Endodermal cell (in vitro differentiated cells): ENCODE results near the gene ELMO1. TPM values are rescaled to one million over a fixed set of nuclear protein-coding genes. Genes with fewer than 3 reads are reported as not detected.

Source experiments
- DNase-seq: peaks from one replicate; pipeline ENCODE4 v3.0.0-alpha.2; 2017
- H3K27ac ChIP-seq: 2 replicates; pipeline ENCODE4 v1.5.1; 2013; ENCODE audit warnings: mild to moderate bottlenecking, low read depth, low read length, moderate library complexity
- H3K27me3 ChIP-seq: 2 replicates; pipeline ENCODE4 v1.6.1; 2013; ENCODE audit warnings: mild to moderate bottlenecking, low read length, moderate library complexity; ENCODE audit not compliant: insufficient read depth, control insufficient read depth, poor library complexity, severe bottlenecking
- H3K36me3 ChIP-seq: 2 replicates; pipeline ENCODE4 v1.7.0; 2013; ENCODE audit warnings: mild to moderate bottlenecking, low read length, moderate library complexity; ENCODE audit not compliant: control insufficient read depth, insufficient read depth
- H3K4me1 ChIP-seq: one replicate; pipeline ENCODE4 v1.7.0; 2013; ENCODE audit warnings: low read length; ENCODE audit not compliant: control insufficient read depth, insufficient read depth
- H3K4me3 ChIP-seq: 2 replicates; pipeline ENCODE4 v1.5.1; 2013; ENCODE audit warnings: mild to moderate bottlenecking, low read length, moderate library complexity
- H3K9ac ChIP-seq: 2 replicates; pipeline ENCODE4 v1.6.1; 2013; ENCODE audit warnings: mild to moderate bottlenecking, low read length, moderate library complexity; ENCODE audit not compliant: poor library complexity, severe bottlenecking; ENCODE audit errors: extremely low read depth
- H3K9me3 ChIP-seq: 2 replicates; pipeline ENCODE4 v1.6.1; 2013; ENCODE audit warnings: mild to moderate bottlenecking, low read length, moderate library complexity; ENCODE audit not compliant: control insufficient read depth
- H3K27ac Mint-ChIP-seq: 2 replicates; pipeline ENCODE4 v1.8.0; 2020; ENCODE audit warnings: mixed read lengths
- H3K27me3 Mint-ChIP-seq: 2 replicates; pipeline ENCODE4 v1.8.0; 2021; ENCODE audit warnings: mild to moderate bottlenecking, mixed read lengths; ENCODE audit not compliant: insufficient read depth
- H3K36me3 Mint-ChIP-seq: 2 replicates; pipeline ENCODE4 v1.8.0; 2020; ENCODE audit warnings: low read depth, mixed read lengths
- H3K4me1 Mint-ChIP-seq: 2 replicates; pipeline ENCODE4 v1.8.0; 2020; ENCODE audit warnings: mixed read lengths
- H3K4me3 Mint-ChIP-seq: 2 replicates; pipeline ENCODE4 v1.8.0; 2020; ENCODE audit warnings: mild to moderate bottlenecking, moderate library complexity, mixed read lengths
- H3K9me3 Mint-ChIP-seq: 2 replicates; pipeline ENCODE4 v1.8.0; 2020; ENCODE audit warnings: mild to moderate bottlenecking, mixed read lengths
- WGBS, 2 experiments: methylation state at CpG; one replicate each; pipeline versions ENCODE4 v1.1.5 to v1.1.7; 2013; ENCODE audit warnings: missing lambda C conversion rate in 2 of 2, mixed read lengths in 1 of 2; ENCODE audit not compliant: insufficient coverage in 1 of 2, insufficient read length in 1 of 2; 5-methylcytosine and 5-hydroxymethylcytosine counted together
- total RNA-seq, 2 donors: library from RNA; stranded (reverse); fragmentation: NEBNext Ultra II Directional in 1 of 2; extraction: Animal tissue kit (Norgen Biotek cat#: 25700) in 1 of 2; gene quantifications; 2 replicates in 1 of 2; 3 replicates in 1 of 2; pipeline ENCODE4 v1.2.1, GENCODE V29; 2021
- TF ChIP-seq, protein P1 (sequence below): fragments of 200-600 bp; sonication (generic); conservative IDR thresholded peaks from 2 replicates; pipeline ENCODE4 v1.5.0; 2021; ENCODE audit warnings: antibody characterized with exemption, mild to moderate bottlenecking

The ELMO1 gene
- total RNA-seq, 2 donors from 2014 or later = 120 to 131 TPM

DNA sequence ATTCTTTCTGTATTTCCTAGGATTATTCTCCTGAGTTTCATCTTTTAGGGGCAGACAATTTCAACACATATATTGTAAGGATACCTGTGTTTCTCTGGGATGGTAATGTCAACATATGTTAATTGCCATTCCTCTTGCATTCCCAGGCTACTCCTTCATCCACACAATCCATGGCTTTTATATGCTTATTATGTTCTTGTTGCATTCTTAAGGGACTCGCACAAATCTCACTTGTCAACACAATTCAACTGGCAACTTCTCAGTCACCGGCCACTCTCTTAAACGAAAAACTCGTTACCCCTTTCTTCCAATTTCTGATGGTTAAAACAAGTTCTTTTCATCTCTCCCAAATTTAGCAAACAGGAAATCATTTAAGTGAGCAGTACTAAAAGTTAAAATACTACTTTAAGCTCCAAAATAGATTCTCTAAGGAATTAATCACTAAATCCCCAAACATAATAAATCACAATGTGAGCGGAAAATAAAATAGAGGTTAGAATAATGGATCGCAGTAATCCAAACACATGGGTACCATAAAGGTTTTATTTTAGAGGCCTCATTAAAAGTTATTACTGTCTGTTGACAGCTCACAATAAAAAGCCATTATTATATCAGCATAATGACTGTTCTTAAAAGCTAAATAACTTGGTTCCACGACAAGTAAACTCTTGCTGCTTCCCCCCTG, 223.2 kb downstream of the ELMO1 start:
- Histone ChIP-seq H3K27ac (no peak overlapping the region), H3K4me1 (no peaks in the 10 kb centered on the region), H3K9me3 (no peaks in the 10 kb centered on the region), H3K36me3 (peaks cover 60% of the 10 kb centered on the region), H3K9ac (no peak overlapping the region), H3K27me3 (no peaks in the 10 kb centered on the region), H3K4me3 (no peak overlapping the region)
- no peak overlapping the region for H3K4me3 Mint-ChIP-seq
- H3K9me3 Mint-ChIP-seq = no peaks in the 10 kb centered on the region
- H3K36me3 Mint-ChIP-seq = peaks cover 42% of the 10 kb centered on the region
- no peaks in the 10 kb centered on the region for H3K27me3 Mint-ChIP-seq
- DNase-seq = no peak
- TF ChIP-seq, protein P1, sequence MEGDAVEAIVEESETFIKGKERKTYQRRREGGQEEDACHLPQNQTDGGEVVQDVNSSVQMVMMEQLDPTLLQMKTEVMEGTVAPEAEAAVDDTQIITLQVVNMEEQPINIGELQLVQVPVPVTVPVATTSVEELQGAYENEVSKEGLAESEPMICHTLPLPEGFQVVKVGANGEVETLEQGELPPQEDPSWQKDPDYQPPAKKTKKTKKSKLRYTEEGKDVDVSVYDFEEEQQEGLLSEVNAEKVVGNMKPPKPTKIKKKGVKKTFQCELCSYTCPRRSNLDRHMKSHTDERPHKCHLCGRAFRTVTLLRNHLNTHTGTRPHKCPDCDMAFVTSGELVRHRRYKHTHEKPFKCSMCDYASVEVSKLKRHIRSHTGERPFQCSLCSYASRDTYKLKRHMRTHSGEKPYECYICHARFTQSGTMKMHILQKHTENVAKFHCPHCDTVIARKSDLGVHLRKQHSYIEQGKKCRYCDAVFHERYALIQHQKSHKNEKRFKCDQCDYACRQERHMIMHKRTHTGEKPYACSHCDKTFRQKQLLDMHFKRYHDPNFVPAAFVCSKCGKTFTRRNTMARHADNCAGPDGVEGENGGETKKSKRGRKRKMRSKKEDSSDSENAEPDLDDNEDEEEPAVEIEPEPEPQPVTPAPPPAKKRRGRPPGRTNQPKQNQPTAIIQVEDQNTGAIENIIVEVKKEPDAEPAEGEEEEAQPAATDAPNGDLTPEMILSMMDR = no peak
- H3K27ac Mint-ChIP-seq = peak overlapping the region; percentile 17
- WGBS, 2 experiments = 82 to 100% methylated on average over 2 to 7 of the region's 7 CpGs
- peaks cover 11% of the 10 kb centered on the region for H3K4me1 Mint-ChIP-seq

DNA sequence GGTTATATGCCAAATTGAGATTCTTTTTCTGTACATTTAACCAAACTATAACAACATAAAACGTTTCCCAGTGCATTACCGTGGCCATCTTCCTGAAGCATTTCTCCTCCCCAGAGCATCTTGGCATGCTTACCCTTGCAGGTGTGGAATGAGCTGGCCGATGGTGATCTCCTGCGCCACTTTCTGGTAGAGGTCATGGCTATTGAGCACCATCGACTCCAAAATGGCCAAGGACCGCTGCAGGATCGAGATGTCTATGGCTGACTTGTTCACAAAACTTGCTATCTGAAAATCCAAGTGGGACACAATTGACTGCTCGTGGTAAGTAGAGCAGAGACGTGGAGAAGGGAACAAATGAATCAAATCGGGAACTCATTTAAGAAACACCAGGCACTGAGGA, 223.9 kb downstream of the ELMO1 start:
- TF ChIP-seq, protein P1 = no peak
- no peaks in the 10 kb centered on the region for H3K4me1 ChIP-seq
- H3K4me3 ChIP-seq = no peak overlapping the region
- no peaks in the 10 kb centered on the region for H3K27me3 Mint-ChIP-seq
- no peak for DNase-seq
- H3K9ac ChIP-seq = no peak overlapping the region
- H3K4me3 Mint-ChIP-seq = no peak overlapping the region
- H3K9me3 ChIP-seq = no peaks in the 10 kb centered on the region
- H3K27me3 ChIP-seq = no peaks in the 10 kb centered on the region
- peaks cover 11% of the 10 kb centered on the region for H3K4me1 Mint-ChIP-seq
- H3K9me3 Mint-ChIP-seq = no peaks in the 10 kb centered on the region
- H3K36me3 ChIP-seq = peaks cover 58% of the 10 kb centered on the region
- peaks cover 43% of the 10 kb centered on the region for H3K36me3 Mint-ChIP-seq
- H3K27ac ChIP-seq = no peak overlapping the region
- H3K27ac Mint-ChIP-seq = no peak overlapping the region
- WGBS, 2 experiments = 95 to 97% methylated on average over 6 to 10 of the region's 10 CpGs

DNA sequence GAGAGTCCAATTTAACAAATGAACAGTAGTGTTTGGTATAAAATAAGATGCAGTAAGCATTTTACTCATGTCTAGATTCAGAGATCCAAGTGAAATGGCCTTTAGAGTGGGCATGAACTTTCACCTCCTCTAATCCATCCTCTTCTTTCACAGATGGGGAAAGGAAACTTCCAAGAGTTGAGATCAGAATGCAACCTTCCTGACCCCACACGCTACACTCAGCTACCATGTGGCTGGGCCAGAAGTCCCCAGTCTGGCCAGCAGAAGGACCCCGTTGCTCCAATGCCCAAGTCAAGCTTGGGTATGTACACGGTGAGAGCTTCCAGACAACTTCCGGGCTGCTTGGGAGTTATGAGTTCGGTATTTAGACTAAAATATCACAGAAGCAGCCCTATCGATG, 228.0 kb downstream of the ELMO1 start:
- H3K36me3 Mint-ChIP-seq = peaks cover 53% of the 10 kb centered on the region
- no peaks in the 10 kb centered on the region for H3K9me3 Mint-ChIP-seq
- TF ChIP-seq, protein P1 = no peak
- no peaks in the 10 kb centered on the region for H3K9me3 ChIP-seq
- H3K27me3 Mint-ChIP-seq = no peaks in the 10 kb centered on the region
- peak; percentile 37 for DNase-seq
- H3K27ac Mint-ChIP-seq = peak overlapping the region; percentile 53
- H3K4me3 Mint-ChIP-seq = no peak overlapping the region
- 93 to 98% methylated on average over 2 to 6 of the region's 6 CpGs for WGBS, 2 experiments
- no peaks in the 10 kb centered on the region for H3K27me3 ChIP-seq
- no peaks in the 10 kb centered on the region for H3K4me1 ChIP-seq
- no peak overlapping the region for H3K27ac ChIP-seq
- H3K4me1 Mint-ChIP-seq = peaks cover 30% of the 10 kb centered on the region
- H3K4me3 ChIP-seq = no peak overlapping the region
- H3K36me3 ChIP-seq = peaks cover 62% of the 10 kb centered on the region
- H3K9ac ChIP-seq = no peak overlapping the region
